Measurements from ENCODE around the gene ASPSCR1.

DNA sequence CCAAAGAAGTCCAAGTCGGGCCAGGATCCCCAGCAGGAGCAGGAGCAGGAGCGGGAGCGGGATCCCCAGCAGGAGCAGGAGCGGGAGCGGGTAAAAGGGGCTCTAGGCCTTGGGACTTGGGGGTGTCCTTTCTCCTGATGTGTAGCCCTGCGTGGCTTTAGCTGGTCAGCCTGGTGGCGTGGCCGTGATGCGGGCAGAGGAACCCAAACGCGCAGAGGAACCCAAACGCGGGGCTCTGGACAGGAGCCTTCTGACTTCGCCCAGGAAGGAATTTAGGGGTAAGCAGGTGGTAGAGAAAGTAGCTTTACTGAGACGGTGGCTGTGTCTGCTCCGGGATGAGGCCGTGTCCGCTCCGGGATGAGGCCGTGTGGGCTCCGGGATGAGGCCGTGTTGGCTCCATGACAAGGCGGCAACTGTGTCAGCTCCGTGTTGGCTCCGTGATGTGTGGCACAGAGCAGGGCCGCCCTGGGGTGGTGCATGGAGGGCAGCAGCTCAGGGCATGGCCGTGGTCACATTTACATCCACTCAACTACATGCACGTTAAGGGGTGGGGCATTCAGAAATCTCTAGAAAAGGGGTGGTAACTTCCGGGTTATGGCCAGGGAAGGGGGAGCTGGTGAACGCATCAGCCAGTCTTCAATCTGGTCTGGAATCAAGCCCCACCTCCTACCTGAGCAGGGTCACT is 19.5 kb downstream of the ASPSCR1 start:
- TF ChIP-seq POLR2A (IDR thresholded peaks at IDR 0.05): no peak
- TF ChIP-seq, protein P1, sequence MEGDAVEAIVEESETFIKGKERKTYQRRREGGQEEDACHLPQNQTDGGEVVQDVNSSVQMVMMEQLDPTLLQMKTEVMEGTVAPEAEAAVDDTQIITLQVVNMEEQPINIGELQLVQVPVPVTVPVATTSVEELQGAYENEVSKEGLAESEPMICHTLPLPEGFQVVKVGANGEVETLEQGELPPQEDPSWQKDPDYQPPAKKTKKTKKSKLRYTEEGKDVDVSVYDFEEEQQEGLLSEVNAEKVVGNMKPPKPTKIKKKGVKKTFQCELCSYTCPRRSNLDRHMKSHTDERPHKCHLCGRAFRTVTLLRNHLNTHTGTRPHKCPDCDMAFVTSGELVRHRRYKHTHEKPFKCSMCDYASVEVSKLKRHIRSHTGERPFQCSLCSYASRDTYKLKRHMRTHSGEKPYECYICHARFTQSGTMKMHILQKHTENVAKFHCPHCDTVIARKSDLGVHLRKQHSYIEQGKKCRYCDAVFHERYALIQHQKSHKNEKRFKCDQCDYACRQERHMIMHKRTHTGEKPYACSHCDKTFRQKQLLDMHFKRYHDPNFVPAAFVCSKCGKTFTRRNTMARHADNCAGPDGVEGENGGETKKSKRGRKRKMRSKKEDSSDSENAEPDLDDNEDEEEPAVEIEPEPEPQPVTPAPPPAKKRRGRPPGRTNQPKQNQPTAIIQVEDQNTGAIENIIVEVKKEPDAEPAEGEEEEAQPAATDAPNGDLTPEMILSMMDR (IDR thresholded peaks at IDR 0.05 in 8 of 11, conservative IDR thresholded peaks at IDR 0.05 in 3 of 11): no peak

All from spleen (tissue), 7 donors.